Gastroesophageal sphincter (tissue), 3 donors: ENCODE measurements around the gene PLXNA1.

Experiments used
- CTCF ChIP-seq, 4 experiments: fragments of 200-600 bp in 2 of 4; fragments of 450-650 bp in 2 of 4; sonication (generic) in 1 of 4; IDR thresholded peaks; one replicate each; pipeline ENCODE4 v1.5.1; 2017 to 2019; ENCODE audit warnings: antibody characterized with exemption in 4 of 4, mild to moderate bottlenecking in 2 of 4, moderate library complexity in 2 of 4
- EP300 ChIP-seq: sonication (generic); formaldehyde crosslinking; IDR thresholded peaks from one replicate; pipeline ENCODE4 v1.6.1; 2017; ENCODE audit warnings: antibody characterized with exemption, mild to moderate bottlenecking
- POLR2A ChIP-seq, 2 donors: fragments of 450-650 bp; IDR thresholded peaks; one replicate each; pipeline ENCODE4 v1.6.1; 2017; ENCODE audit warnings: antibody characterized with exemption in 2 of 2, mild to moderate bottlenecking in 2 of 2, moderate library complexity in 1 of 2
- POLR2AphosphoS5 ChIP-seq: sonication (generic); formaldehyde crosslinking; IDR thresholded peaks from one replicate; pipeline ENCODE4 v1.6.1; 2017; ENCODE audit warnings: antibody characterized with exemption

DNA sequence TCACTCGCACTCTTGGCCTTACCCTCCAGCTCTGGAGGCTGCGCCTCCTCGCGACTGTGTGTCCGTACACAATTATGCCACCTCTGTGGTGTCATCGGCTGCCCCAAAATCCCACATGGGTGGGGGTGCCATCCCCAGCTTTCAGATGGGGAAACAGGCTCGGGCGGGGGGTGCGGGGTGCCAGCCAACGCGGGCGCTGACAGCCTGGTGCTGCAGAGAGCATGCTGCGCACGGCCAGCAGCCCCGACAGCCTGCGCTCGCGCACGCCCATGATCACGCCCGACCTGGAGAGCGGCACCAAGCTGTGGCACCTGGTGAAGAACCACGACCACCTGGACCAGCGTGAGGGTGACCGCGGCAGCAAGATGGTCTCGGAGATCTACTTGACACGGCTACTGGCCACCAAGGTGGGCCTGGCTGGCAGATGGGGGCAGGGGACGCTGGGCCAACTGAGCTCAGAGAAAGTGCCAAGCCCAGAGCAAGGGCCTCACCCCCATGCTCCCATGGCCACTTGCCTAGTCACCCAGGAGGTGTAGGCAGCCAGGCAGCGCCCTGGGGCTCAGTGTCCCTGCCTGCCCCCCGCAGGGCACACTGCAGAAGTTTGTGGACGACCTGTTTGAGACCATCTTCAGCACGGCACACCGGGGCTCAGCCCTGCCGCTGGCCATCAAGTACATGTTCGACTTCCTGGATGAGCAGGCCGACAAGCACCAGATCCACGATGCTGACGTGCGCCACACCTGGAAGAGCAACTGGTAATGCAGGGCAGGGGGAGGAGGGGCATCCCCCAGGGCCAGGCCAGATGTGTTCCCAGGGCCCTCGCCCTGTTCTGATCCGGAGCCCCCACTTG is 47.0 kb downstream of the PLXNA1 start:
- TF ChIP-seq CTCF (IDR thresholded peaks at IDR 0.05) = no peak
- no peak for TF ChIP-seq POLR2A (IDR thresholded peaks at IDR 0.05)
- no peak for TF ChIP-seq POLR2AphosphoS5
- TF ChIP-seq EP300 = no peak
